ENCODE measurements around the gene FHOD1.

DNA sequence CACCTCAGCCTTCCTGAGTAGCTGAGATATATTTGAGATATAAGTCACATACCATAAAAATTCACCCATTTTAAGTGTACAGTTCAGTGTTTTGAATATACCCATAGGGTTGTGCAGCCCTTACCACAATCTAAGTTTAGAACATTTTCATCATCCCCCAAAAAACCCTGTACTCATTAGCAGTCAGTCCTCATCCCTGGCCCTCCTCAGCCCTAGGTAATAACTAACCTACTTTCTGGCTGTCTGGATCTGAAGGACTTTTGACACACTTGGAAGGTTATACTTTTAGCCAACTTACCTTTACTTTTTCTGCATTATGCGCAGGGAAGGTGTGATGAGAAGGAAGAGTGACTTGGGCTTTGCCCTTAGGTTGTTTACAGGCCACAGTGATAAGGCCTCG lies 28.0 kb upstream of the FHOD1 start:
- no peak for TF ChIP-seq POLR2A (IDR thresholded peaks at IDR 0.05)
- TF ChIP-seq, protein P1, sequence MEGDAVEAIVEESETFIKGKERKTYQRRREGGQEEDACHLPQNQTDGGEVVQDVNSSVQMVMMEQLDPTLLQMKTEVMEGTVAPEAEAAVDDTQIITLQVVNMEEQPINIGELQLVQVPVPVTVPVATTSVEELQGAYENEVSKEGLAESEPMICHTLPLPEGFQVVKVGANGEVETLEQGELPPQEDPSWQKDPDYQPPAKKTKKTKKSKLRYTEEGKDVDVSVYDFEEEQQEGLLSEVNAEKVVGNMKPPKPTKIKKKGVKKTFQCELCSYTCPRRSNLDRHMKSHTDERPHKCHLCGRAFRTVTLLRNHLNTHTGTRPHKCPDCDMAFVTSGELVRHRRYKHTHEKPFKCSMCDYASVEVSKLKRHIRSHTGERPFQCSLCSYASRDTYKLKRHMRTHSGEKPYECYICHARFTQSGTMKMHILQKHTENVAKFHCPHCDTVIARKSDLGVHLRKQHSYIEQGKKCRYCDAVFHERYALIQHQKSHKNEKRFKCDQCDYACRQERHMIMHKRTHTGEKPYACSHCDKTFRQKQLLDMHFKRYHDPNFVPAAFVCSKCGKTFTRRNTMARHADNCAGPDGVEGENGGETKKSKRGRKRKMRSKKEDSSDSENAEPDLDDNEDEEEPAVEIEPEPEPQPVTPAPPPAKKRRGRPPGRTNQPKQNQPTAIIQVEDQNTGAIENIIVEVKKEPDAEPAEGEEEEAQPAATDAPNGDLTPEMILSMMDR (IDR thresholded peaks at IDR 0.05): no peak
